GM19324 (cell line): ENCODE measurements around the gene SCOC.
"Not testable (repeated sequence)": the region's sequence is repeated elsewhere in the genome, so short reads cannot be mapped to it uniquely, and the experiment has no call there.

Experiments used
- ATAC-seq: cut with Tn5 transposase; IDR thresholded peaks from one replicate; pipeline ENCODE4 v1.9.1; 2021; ENCODE audit warnings: mild to moderate bottlenecking, moderate library complexity; ENCODE audit not compliant: unreplicated experiment, low FRiP score

The SCOC gene

DNA sequence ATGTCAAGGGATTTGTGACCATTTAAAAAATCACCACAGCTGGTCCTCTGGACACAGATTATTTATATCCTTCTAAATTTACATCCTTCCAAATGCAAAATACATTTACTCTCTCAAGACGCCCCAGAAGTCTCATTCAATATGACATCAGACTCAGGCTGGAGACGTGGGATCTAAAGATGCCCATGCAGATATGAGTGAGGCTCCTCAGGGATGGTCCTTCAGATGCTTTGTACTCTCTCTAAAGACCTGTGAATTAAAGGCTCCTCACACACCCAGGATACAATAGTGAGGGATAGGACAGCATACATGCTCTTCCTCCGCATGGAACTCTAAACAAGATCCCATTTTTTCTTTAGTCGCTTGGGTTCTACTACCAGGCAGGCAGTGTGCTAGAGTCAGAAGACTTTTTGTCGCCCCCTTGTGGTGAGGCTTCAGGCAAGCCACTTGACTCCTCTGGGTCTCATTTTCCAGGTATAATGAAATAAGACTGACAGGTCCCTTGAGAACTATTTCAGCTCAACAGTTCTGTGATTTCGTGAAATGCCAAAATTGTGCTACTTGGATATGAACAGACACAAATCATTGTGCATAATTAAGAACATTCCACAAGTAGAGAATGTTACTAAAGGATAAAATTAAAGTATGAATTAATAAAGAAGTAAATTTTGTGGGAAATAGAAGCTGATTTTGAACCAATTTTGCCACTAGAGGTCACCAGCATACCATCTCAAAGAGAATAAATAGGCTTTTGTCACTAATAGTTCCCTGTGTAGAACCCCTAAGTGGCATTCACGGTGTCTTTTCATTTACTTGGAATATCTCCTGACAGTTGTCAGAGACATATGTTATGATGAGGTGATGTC, 13.7 kb upstream of the SCOC start:
- ATAC-seq: peak; percentile 93

- no peak for ATAC-seq
These were observed 12.3 kb upstream of the SCOC start for GRCh38 chr4:140361099-140361498.

GRCh38 chr4:140363051-140363450, 10.4 kb upstream of the SCOC start:
- no peak for ATAC-seq

DNA sequence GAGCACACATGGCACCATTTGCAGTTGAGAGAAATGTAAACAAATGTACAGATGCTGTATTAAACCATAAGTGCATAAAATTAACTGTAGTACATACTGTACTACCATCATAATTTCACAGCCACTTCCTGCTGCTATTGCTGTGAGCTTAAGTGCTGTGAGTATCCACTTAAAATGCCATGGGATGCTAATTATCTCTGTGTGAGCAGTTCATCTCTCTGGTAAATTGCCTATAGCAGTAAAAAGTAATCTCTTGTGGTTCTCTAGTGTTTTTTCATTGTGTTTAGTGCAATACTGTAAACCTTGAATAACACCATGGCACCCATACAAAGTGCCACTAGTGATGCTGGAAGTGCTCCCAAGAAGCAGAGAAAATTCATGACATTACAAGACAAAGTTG, 9.9 kb upstream of the SCOC start:
- no peak for ATAC-seq

DNA sequence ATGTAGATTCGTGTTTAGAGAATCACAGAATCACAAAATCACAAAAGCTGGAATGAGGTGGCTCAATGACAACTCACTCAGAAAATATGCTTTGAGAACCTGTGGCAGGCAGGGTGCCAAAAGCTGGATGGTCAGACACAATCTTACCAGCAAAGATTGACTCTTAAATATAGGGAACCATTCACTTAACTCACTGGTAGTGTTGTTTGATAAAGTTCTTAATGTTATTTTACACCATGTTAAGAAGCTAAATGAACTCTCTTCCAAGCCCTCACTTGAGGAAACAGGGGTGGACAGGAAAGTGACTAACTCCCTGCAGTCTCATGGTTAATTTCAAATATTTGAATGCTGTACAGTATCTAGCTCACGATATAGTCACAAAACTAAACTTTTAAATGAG, 5.7 kb upstream of the SCOC start:
- no peak for ATAC-seq

- no peak for ATAC-seq
These were observed 4.8 kb upstream of the SCOC start for GRCh38 chr4:140368686-140369085.

GRCh38 chr4:140372751-140373327, 607 bp upstream of the SCOC start:
- ATAC-seq: peak; percentile 40

- ATAC-seq: no peak
These were observed 658 bp downstream of the SCOC start for GRCh38 chr4:140374130-140374477.

DNA sequence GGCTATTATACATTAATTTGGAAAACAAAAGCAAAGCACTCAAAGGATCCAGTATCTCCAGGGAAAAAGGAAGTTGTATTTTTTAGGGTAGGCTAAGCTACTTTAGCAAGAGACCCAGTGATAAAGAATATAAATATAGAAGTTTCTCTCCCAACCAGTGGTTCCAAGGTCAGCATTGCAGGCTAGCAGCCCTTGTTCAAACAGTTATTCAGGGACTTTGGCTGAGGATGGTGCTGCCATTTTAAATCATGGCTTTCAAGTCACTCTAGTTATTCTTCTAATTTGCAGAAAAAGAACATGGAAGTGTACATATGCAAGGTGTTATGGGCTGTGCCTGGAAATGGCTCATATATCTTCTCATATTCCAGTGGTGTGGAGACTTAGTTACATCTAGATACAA, 9.3 kb downstream of the SCOC start:
- ATAC-seq: no peak

DNA sequence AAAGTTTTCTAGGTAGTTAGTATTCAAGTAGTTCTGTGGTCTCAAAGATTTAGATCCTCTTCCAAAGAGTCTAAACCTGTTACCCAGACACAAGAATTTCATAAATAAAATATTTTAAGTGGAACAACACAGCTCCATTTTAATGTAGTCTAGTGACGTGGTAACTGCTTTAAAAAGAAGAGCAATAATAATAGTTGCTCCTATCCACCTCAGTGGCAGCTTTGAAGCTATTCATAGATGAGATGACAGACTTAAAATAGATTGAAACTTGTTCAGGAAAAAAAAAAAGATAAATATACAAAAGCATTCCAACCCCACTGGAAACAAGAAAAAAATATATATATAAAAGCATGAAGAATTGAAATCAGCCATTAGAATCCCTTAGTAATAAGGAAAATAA, 14.6 kb downstream of the SCOC start:
- no peak for ATAC-seq

DNA sequence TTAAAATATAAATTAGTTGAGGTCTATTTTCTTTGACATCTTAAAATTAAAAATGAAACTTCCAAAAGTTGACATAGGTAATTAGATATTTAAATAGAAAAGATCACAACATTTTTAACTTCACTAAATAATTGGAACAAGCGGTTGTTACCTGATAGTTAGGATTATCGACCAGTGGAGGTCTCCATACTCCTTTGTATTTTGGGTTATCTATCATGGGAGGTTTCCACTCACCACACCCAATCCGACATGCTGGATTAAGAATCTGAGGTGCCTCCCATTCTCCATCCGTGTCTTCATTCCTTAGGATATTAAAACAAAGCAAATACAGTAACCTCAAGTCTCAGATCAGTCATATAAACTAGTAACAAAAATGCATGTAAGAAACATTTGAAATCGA, 22.2 kb downstream of the SCOC start:
- ATAC-seq: no peak

GRCh38 chr4:140400111-140400510, 26.7 kb downstream of the SCOC start:
- no peak for ATAC-seq

DNA sequence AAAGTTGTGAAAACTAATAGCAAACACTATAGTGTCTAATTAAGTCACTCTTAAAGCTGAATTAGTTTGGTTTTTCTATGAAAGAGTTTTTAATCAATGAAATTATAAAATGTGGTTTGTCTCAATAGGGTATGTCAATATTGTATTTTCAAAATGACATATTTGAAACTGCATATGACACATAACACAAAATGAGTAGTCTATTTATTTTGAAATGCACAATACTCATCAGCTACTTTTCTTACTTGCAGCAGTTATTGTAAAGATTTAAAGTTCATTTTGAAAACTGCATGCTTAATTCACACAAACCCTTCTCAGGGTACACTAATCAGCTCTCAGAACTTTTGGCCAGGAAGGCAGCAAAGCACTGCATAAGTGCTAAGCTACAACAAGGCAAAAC, 32.8 kb downstream of the SCOC start:
- no peak for ATAC-seq

DNA sequence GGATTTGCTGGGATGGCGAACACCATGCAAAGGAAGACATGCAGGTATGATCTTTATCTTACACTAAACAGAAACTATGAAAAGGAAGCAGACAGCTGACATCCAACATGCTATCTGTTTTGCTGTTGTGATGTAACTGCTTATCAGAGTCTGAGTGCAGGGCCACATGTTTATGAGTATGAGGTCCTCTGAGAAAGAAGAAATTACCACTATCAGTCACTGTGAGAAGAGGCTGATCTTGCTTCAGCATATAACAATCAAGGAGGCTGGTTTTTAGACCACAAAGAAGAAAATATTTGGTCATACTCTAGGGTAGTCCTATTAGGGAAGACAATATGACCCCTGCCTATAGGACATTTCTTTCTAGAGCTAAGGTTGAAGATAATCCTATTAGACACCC, 35.5 kb downstream of the SCOC start:
- ATAC-seq: no peak

- not testable (repeated sequence) for ATAC-seq
These were observed 39.9 kb downstream of the SCOC start for GRCh38 chr4:140413130-140413969.

DNA sequence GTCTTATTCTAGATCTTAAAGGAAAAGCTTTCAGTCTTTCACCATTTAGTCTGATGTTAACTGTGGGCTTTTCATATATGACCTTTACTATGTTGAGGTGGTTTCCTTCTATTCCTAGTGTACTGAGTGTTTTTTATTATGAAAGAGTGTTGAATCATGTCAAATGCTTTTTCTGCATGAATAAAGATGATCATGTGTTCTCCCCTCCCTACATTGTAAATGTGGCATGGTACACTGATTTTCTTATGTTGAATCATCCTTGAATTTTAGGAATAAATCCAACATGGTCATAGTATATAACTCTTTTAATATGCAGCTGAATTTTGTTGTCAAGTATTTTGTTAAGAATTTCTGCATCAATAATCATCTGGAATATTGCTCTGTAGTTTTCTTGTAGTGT, 49.7 kb downstream of the SCOC start:
- no peak for ATAC-seq

DNA sequence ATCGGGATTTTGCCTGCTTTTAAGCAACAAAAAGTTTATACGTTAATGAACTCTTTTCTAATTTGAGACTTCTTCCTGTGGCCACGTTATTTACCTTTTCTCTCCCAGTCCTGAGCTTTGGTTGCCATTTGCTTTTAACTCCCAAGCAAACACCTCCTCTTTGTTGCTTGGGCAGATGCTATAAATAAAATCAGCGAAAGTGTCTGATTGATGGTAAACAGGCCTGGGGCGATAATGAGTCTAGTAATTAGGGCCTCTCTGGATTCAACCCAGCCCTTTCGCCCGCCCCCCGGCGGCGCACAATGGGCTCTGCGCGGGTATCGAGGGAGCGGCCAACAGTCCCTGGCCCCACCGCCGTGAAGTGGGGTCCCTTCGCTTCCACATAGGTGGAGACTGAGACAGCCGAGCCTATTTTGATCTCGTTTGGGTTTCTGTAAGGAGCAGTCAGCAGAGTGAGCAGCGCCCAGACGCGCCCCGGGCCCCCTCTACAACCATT, 53.2 kb downstream of the SCOC start:
- peak; percentile 12 for ATAC-seq

GRCh38 chr4:140427106-140427918, 53.9 kb downstream of the SCOC start, which contains the start of gene CLGN:
TSS of gene CLGN (minus strand) at chr4:140427648. CDS start at chr4:140413078, 14,570 bp downstream.
- peak; percentile 88 for ATAC-seq

DNA sequence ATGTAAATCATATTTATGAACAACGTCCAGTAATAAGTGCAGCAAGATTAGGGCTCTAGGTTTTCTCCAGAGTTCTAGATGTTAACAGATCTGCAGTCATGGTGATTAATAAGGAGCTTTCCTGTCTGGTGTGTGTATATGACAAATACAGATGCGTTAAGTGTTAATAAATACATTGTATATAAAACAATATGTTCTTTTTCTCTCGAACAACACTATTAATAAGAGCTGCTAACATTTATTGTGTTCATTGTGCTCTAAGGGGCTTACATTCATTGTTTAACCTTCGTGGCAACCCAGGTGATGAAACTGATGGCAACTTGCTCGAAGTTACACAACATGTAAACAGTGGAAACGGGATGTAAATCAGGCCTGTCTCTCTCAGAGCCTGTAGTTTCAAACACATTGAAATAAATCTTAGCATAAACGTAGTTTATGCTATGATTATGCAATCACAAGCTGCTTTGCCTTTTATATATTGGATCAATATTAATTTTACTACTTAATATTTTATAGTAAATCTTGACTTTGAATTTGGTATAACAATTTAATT, 54.5 kb downstream of the SCOC start:
- ATAC-seq: no peak
